A673 (cell line): ENCODE data around the gene POGLUT2. TPM values are rescaled to one million over a fixed set of nuclear protein-coding genes. Genes with fewer than 3 reads are reported as not detected.
A peak's percentile ranks its signal among the peaks of the same experiment; 100 is the strongest.

Experiments
- BruUV-seq: library from RNA; stranded (reverse); fragments of 400-500 nt; replicated peaks from 2 replicates; lab custom pipeline; 2021; lab: Mats Ljungman, UMichigan
- CTCF ChIA-PET: fragments of 300-600 bp; sonication (Branson Sonifier 250); formaldehyde crosslinking; loops from one replicate; lab custom pipeline; 2022; ENCODE audit warnings: antibody characterized with exemption; lab: Charles Lee
- POLR2A ChIA-PET: fragments of 300-600 bp; sonication (Branson Sonifier 250); formaldehyde crosslinking; loops from one replicate; lab custom pipeline; 2022; ENCODE audit warnings: antibody characterized with exemption; ENCODE audit not compliant: low non-redundant PET; lab: Charles Lee
- DNase-seq: peaks from one replicate; pipeline ENCODE4 v3.0.0-alpha.2; 2015; ENCODE audit warnings: low spot score
- H3K27ac ChIP-seq: fragments of 200-600 bp; sonication (generic); 2 replicates; pipeline ENCODE4 v1.5.1; 2016; ENCODE audit warnings: mixed run types, low read depth, mild to moderate bottlenecking, mixed read lengths, antibody characterized with exemption, low read length; ENCODE audit not compliant: poor library complexity, severe bottlenecking
- H3K27me3 ChIP-seq: fragments of 200-600 bp; sonication (generic); replicated peaks from 2 replicates; pipeline ENCODE4 v1.6.1; 2017; ENCODE audit warnings: mixed run types, low read depth, mild to moderate bottlenecking, mixed read lengths, antibody characterized with exemption, low read length; ENCODE audit not compliant: insufficient read depth, poor library complexity
- H3K36me3 ChIP-seq: fragments of 200-600 bp; sonication (generic); 2 replicates; pipeline ENCODE4 v1.6.1; 2016; ENCODE audit warnings: mixed run types, mild to moderate bottlenecking, mixed read lengths, antibody characterized with exemption, low read length; ENCODE audit not compliant: insufficient read depth, poor library complexity, severe bottlenecking
- H3K4me1 ChIP-seq: fragments of 200-600 bp; sonication (generic); 2 replicates; pipeline ENCODE4 v1.6.1; 2017; ENCODE audit warnings: mixed run types, mild to moderate bottlenecking, mixed read lengths, antibody characterized with exemption, low read length; ENCODE audit not compliant: insufficient read depth, poor library complexity, severe bottlenecking
- H3K4me3 ChIP-seq: fragments of 200-600 bp; sonication (generic); 2 replicates; pipeline ENCODE4 v1.5.1; 2016; ENCODE audit warnings: low read depth, mixed run types, mild to moderate bottlenecking, mixed read lengths, low read length; ENCODE audit not compliant: poor library complexity, severe bottlenecking
- H3K9me3 ChIP-seq: fragments of 200-600 bp; sonication (generic); 2 replicates; pipeline ENCODE4 v1.6.1; 2016; ENCODE audit warnings: mixed run types, low read depth, mild to moderate bottlenecking, mixed read lengths, antibody characterized with exemption, low read length; ENCODE audit not compliant: poor library complexity, severe bottlenecking
- EZH2 ChIP-seq: fragments of 200-600 bp; sonication (generic); IDR thresholded peaks from 2 replicates; pipeline ENCODE4 v1.6.1; 2017; ENCODE audit warnings: borderline replicate concordance, low read depth, mild to moderate bottlenecking, mixed read lengths, antibody characterized with exemption, low read length; ENCODE audit not compliant: poor library complexity, severe bottlenecking
- intact Hi-C: fragments of 100-400 bp; cut with micrococcal nuclease; formaldehyde crosslinking; loops from one replicate; pipeline ENCODE4 v1.10.0; 2022; ENCODE audit not compliant: unreplicated experiment
- total RNA-seq: library from RNA; stranded (reverse); gene quantifications from 2 replicates; pipeline ENCODE4 v1.2.3, GENCODE V29; 2021
- TF ChIP-seq, protein P1 (sequence below): fragments of 300-800, 200-600 bp; sonication (generic); conservative IDR thresholded peaks from 2 replicates; pipeline ENCODE4 v1.5.1; 2017; ENCODE audit warnings: low read depth, mild to moderate bottlenecking, antibody characterized with exemption, low read length, moderate library complexity, mixed read lengths

POGLUT2 gene
- total RNA-seq, 1 experiment from 2014 or later, result 12.0 TPM

DNA sequence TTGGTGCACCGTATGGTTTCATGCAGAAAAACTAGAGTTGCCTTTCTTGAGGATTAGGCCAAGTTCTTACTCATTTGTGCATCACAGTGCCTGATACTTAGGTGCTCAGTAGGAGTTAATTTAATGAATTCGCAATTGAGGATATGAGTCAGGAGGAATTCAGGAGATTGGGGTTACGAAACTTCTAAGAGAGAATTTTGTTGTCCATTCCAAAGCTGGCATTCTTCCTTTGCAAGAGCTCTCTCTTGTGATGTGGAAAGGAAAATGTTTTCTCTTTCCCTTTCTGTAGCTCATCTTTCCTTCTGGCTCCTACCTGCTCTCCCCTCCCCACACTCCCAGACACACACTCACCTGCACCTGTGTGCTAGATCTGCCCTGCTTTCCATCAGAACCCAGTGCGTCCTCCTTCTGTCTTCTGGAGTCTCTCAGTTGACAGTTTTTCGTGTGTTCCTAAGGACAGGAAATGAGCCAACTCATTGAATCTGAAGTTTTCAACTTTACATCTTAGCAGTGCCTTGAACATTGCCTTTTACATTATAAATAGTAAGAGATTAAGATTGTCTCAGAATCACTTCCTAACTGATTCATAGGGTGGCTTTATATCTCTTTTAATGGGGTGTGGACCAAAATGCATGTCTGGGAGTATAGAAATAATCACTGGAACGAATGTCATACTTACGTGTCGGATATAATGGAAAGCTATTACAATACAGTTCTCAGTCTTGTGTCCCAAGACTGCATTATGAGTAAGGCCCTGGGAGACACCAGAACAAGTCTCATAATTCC is 27.3 kb upstream of the POGLUT2 start:
- Histone ChIP-seq H3K27ac (peak overlapping the region; percentile 77), H3K36me3 (peaks cover 28% of the 10 kb centered on the region), H3K4me3 (peak overlapping the region; percentile 17), H3K9me3 (no peaks in the 10 kb centered on the region), H3K27me3 (no peaks in the 10 kb centered on the region), H3K4me1 (peaks cover 19% of the 10 kb centered on the region)
- intact Hi-C loops, result loop anchor here (2.0 kb wide), 1 partner anchor 27 kb away; the partner anchor contains the start of genes BIVM and POGLUT2
- TF ChIP-seq EZH2, result no peak
- TF ChIP-seq, protein P1, sequence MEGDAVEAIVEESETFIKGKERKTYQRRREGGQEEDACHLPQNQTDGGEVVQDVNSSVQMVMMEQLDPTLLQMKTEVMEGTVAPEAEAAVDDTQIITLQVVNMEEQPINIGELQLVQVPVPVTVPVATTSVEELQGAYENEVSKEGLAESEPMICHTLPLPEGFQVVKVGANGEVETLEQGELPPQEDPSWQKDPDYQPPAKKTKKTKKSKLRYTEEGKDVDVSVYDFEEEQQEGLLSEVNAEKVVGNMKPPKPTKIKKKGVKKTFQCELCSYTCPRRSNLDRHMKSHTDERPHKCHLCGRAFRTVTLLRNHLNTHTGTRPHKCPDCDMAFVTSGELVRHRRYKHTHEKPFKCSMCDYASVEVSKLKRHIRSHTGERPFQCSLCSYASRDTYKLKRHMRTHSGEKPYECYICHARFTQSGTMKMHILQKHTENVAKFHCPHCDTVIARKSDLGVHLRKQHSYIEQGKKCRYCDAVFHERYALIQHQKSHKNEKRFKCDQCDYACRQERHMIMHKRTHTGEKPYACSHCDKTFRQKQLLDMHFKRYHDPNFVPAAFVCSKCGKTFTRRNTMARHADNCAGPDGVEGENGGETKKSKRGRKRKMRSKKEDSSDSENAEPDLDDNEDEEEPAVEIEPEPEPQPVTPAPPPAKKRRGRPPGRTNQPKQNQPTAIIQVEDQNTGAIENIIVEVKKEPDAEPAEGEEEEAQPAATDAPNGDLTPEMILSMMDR, result no peak
- ChIA-PET POLR2A (no interaction called here), CTCF (no interaction called here)
- BruUV-seq, result no TSS peak
- DNase-seq, result peak; percentile 91

DNA sequence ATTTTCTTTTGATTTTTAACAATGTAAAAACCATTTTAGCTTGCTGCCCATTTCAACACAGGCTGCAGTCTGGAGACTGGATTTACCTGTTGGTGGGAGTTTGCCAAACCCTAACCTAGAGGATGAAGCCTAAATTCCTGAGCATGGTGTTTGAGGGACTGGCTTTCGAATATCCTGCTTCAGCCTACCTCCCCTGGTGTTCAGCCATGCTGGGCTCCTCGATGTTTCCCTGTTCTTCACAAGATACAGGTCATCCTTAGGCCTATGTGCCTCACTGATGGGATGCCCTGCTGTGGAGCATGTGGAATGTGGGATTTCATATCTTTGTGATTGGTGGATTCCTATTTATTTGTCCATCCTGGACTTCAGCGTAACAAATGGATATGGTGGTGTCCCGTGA is 26.6 kb upstream of the POGLUT2 start:
- peaks cover 28% of the 10 kb centered on the region for H3K36me3 ChIP-seq
- no TSS peak for BruUV-seq
- DNase-seq, result no peak
- intact Hi-C loops, result no loop called here
- H3K4me3 ChIP-seq, result no peak overlapping the region
- H3K27me3 ChIP-seq, result no peaks in the 10 kb centered on the region
- ChIA-PET CTCF (no interaction called here), POLR2A (no interaction called here)
- peak overlapping the region; percentile 77 for H3K27ac ChIP-seq
- no peaks in the 10 kb centered on the region for H3K9me3 ChIP-seq
- peaks cover 19% of the 10 kb centered on the region for H3K4me1 ChIP-seq
- TF ChIP-seq, protein P1, result no peak
- no peak for TF ChIP-seq EZH2

DNA sequence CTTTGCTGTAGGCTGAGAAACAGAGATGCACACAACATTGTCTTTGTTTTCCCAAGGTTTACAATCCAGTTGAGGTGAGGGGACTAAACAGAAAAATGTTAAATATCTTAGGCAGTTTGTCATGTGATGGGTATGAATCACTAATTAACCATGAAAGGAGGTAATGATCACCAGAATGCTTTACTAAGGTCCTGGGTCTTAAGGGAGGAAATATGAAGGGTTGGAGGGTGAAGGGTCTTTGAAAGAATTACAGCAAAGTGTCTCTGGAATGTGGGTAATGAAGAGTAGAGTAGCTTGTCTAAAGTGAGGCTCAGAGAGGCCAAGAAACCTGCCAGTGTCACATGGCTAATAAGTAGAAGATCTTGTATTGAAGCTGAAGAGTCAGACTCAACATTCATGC is 19.1 kb upstream of the POGLUT2 start:
- Histone ChIP-seq H3K27me3 (no peaks in the 10 kb centered on the region), H3K36me3 (peaks cover 17% of the 10 kb centered on the region), H3K9me3 (no peaks in the 10 kb centered on the region), H3K27ac (no peak overlapping the region), H3K4me3 (no peak overlapping the region), H3K4me1 (peaks cover 11% of the 10 kb centered on the region)
- POLR2A ChIA-PET, result no interaction called here
- peak; percentile 30 for DNase-seq
- intact Hi-C loops, result no loop called here
- BruUV-seq, result no TSS peak
- CTCF ChIA-PET, result no interaction called here
- no peak for TF ChIP-seq EZH2
- TF ChIP-seq, protein P1, result no peak
